ENCODE measurements around the gene GLIPR2.

- TF ChIP-seq, protein P1, sequence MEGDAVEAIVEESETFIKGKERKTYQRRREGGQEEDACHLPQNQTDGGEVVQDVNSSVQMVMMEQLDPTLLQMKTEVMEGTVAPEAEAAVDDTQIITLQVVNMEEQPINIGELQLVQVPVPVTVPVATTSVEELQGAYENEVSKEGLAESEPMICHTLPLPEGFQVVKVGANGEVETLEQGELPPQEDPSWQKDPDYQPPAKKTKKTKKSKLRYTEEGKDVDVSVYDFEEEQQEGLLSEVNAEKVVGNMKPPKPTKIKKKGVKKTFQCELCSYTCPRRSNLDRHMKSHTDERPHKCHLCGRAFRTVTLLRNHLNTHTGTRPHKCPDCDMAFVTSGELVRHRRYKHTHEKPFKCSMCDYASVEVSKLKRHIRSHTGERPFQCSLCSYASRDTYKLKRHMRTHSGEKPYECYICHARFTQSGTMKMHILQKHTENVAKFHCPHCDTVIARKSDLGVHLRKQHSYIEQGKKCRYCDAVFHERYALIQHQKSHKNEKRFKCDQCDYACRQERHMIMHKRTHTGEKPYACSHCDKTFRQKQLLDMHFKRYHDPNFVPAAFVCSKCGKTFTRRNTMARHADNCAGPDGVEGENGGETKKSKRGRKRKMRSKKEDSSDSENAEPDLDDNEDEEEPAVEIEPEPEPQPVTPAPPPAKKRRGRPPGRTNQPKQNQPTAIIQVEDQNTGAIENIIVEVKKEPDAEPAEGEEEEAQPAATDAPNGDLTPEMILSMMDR (IDR thresholded peaks at IDR 0.05; ENCODE audit: poor library complexity, severe bottlenecking), result no peak
- TF ChIP-seq EP300 (conservative IDR thresholded peaks at IDR 0.05; ENCODE audit: poor library complexity, severe bottlenecking) (no peak), POLR2AphosphoS5 (IDR thresholded peaks at IDR 0.05) (no peak), EZH2 (IDR thresholded peaks at IDR 0.05; ENCODE audit: borderline replicate concordance, insufficient read depth, low read length, poor library complexity, severe bottlenecking) (no peak), RAD21 (conservative IDR thresholded peaks at IDR 0.05) (no peak), MXI1 (conservative IDR thresholded peaks at IDR 0.05; ENCODE audit: poor library complexity, severe bottlenecking) (no peak), SMC3 (conservative IDR thresholded peaks at IDR 0.05; ENCODE audit: poor library complexity) (no peak), TAF1 (IDR thresholded peaks at IDR 0.05; ENCODE audit: low read depth) (no peak)
- TF ChIP-seq, protein P2, sequence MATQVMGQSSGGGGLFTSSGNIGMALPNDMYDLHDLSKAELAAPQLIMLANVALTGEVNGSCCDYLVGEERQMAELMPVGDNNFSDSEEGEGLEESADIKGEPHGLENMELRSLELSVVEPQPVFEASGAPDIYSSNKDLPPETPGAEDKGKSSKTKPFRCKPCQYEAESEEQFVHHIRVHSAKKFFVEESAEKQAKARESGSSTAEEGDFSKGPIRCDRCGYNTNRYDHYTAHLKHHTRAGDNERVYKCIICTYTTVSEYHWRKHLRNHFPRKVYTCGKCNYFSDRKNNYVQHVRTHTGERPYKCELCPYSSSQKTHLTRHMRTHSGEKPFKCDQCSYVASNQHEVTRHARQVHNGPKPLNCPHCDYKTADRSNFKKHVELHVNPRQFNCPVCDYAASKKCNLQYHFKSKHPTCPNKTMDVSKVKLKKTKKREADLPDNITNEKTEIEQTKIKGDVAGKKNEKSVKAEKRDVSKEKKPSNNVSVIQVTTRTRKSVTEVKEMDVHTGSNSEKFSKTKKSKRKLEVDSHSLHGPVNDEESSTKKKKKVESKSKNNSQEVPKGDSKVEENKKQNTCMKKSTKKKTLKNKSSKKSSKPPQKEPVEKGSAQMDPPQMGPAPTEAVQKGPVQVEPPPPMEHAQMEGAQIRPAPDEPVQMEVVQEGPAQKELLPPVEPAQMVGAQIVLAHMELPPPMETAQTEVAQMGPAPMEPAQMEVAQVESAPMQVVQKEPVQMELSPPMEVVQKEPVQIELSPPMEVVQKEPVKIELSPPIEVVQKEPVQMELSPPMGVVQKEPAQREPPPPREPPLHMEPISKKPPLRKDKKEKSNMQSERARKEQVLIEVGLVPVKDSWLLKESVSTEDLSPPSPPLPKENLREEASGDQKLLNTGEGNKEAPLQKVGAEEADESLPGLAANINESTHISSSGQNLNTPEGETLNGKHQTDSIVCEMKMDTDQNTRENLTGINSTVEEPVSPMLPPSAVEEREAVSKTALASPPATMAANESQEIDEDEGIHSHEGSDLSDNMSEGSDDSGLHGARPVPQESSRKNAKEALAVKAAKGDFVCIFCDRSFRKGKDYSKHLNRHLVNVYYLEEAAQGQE (IDR thresholded peaks at IDR 0.05; ENCODE audit: borderline replicate concordance), result no peak
Measured at GRCh38 chr9:36100532-36100931, 36.0 kb upstream of the GLIPR2 start.

Measured in neural cell (in vitro differentiated cells).